GM23248 (cell line): ENCODE measurements around the gene SEL1L3. TPM values are rescaled to one million over a fixed set of nuclear protein-coding genes. Genes with fewer than 3 reads are reported as not detected.

ENCODE experiments used
- DNase-seq: peaks from one replicate; pipeline ENCODE4 v3.0.0-alpha.2; 2015
- H2AFZ ChIP-seq: fragments of 200-600 bp; sonication (generic); 2 replicates; pipeline ENCODE4 v1.6.1; 2016; ENCODE audit warnings: antibody characterized with exemption
- H3F3A ChIP-seq: fragments of 200-600 bp; sonication (generic); 2 replicates; pipeline ENCODE4 v1.6.1; 2016; ENCODE audit warnings: mild to moderate bottlenecking, antibody characterized with exemption, mixed run types; ENCODE audit not compliant: insufficient read depth
- H3K27ac ChIP-seq: fragments of 200-600 bp; sonication (generic); 2 replicates; pipeline ENCODE4 v1.5.1; 2016; ENCODE audit warnings: mild to moderate bottlenecking
- H3K27me3 ChIP-seq: fragments of 200-600 bp; sonication (generic); replicated peaks from 2 replicates; pipeline ENCODE4 v1.6.1; 2016; ENCODE audit warnings: mild to moderate bottlenecking; ENCODE audit not compliant: insufficient read depth
- H3K36me3 ChIP-seq: fragments of 200-600 bp; sonication (generic); 2 replicates; pipeline ENCODE4 v1.6.1; 2016; ENCODE audit warnings: low read depth, mild to moderate bottlenecking
- H3K4me1 ChIP-seq: fragments of 200-600 bp; sonication (generic); 2 replicates; pipeline ENCODE4 v1.6.1; 2016; ENCODE audit warnings: mild to moderate bottlenecking; ENCODE audit not compliant: insufficient read depth
- H3K4me2 ChIP-seq: fragments of 200-600 bp; sonication (generic); one replicate; pipeline ENCODE4 v1.6.1; 2016; ENCODE audit warnings: mild to moderate bottlenecking; ENCODE audit not compliant: unreplicated experiment
- H3K4me3 ChIP-seq: fragments of 200-600 bp; sonication (generic); 2 replicates; pipeline ENCODE4 v1.5.1; 2016; ENCODE audit warnings: mild to moderate bottlenecking
- H3K79me2 ChIP-seq: fragments of 200-600 bp; sonication (generic); 2 replicates; pipeline ENCODE4 v1.6.1; 2016; ENCODE audit warnings: mild to moderate bottlenecking; ENCODE audit not compliant: insufficient read depth
- H3K9ac ChIP-seq: fragments of 200-600 bp; sonication (generic); 2 replicates; pipeline ENCODE4 v1.6.1; 2016; ENCODE audit warnings: mild to moderate bottlenecking
- H3K9me2 ChIP-seq: fragments of 200-600 bp; sonication (generic); 2 replicates; pipeline ENCODE4 v1.6.1; 2016; ENCODE audit warnings: mixed run types, mild to moderate bottlenecking, moderate library complexity; ENCODE audit not compliant: insufficient read depth
- H3K9me3 ChIP-seq: fragments of 200-600 bp; sonication (generic); one replicate; pipeline ENCODE4 v1.6.1; 2017; ENCODE audit warnings: low read depth
- H4K20me1 ChIP-seq: fragments of 200-600 bp; sonication (generic); 2 replicates; pipeline ENCODE4 v1.6.0; 2016; ENCODE audit not compliant: insufficient read depth
- EZH2 ChIP-seq: fragments of 200-600 bp; sonication (generic); IDR thresholded peaks from 2 replicates; pipeline ENCODE4 v1.6.1; 2018; ENCODE audit warnings: antibody characterized with exemption, mild to moderate bottlenecking; ENCODE audit not compliant: insufficient read depth, poor library complexity, severe bottlenecking
- EZH2phosphoT487 ChIP-seq: fragments of 200-600 bp; sonication (generic); IDR thresholded peaks from 2 replicates; pipeline ENCODE4 v1.6.1; 2018; ENCODE audit warnings: antibody characterized with exemption, moderate library complexity, mild to moderate bottlenecking, low read depth; ENCODE audit not compliant: insufficient read depth
- WGBS, 2 experiments: methylation state at CpG; one replicate each; pipeline ENCODE4 v1.1.6; 2015 to 2017; ENCODE audit warnings: low lambda C conversion rate in 2 of 2, low coverage in 1 of 2; ENCODE audit errors: missing lambda C conversion rate in 2 of 2; 5-methylcytosine and 5-hydroxymethylcytosine counted together
- in situ Hi-C: fragments of 300-500 bp; cut with MboI; formaldehyde crosslinking; loops from 2 replicates; pipeline ENCODE4 v1.15.0; 2020
- polyA plus RNA-seq: library from polyadenylated mRNA; unstranded; fragments of >200 nt; fragmentation: Nextera tagmentation; extraction: Ambion mirVana; gene quantifications from 2 replicates; pipeline ENCODE4 v1.2.1, GENCODE V29; 2016
- total RNA-seq: library from RNA; depleted of rRNA; stranded (reverse); fragments of >200 nt; shearing (Covaris generic); gene quantifications from 2 replicates; pipeline ENCODE4 v1.2.3, GENCODE V29; 2014

The SEL1L3 gene
- total and polyA plus RNA-seq, 2 experiments from 2014 or later: 23.1 to 62.8 TPM

DNA sequence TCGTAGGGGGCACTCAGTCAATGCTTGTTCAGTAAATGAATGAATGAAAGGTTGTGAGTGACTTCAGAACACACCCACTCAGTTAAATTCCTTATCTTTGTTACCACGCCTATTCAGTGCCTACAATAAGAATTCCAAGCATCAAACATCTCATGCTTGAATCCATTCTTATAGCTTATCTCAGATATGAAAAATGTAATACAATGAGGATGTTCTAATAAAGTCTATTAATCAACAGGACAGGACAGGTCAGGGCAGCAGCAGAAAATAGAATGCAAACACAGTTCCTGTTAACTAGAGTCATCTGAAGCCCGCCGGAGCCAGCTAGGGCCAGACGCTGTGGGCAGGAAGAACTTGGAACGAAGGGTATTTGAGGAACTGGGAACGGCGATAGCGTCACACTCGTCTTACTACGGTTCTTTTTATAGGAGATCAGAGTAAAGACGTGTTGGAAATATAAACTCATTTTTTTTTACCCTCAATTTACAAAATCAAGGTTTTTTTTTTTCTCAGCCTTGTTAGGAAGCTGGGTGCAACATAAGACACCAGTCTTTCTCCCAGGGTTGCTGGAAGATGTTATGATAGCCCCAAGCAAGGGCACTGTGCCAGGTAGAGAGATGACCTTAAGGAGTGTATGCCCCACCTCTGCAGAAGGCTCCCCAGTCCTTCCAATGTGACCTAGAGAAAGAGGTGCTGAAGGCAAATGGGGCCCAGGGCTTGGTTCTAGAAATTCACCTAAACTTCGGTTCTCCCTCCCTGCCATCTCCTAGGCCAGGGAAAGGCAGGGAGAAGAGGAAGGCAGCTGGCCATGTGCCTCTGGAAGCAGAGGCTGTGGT is 48.3 kb downstream of the SEL1L3 start:
- Histone ChIP-seq H3K4me2 (peak overlapping the region; percentile 54), H3K9ac (no peak overlapping the region)
- in situ Hi-C loops: no loop called here

DNA sequence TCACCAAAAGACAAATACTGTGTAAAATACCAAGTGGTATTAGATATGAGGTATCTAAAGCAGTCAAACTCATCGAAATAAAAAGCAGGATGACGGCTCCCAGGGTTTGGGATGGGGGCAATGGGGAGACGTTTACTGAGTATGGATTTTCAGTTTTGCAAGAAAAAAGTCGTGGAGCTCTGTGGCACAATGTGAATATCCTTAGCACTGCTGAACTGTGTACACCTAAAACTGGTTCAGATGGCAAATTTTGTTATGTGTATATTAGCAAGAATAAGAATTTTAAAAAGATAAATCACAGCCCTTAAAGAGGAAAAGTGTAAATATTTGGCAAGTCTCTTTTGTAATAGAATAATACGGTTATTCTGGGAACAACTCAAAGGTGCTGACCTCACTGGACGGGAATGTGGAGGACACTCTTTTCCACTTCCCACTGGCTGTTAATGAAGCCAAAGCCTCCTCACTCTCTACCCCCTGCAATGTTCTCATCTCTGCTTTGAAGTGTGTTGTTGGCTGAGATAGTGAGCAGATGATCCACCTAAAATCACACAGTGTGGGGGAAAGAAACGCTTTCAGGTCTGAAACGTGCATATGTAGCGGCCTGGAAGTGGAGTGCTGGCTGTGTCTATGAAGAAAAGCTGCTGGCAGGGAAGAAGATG is 49.2 kb downstream of the SEL1L3 start:
- Histone ChIP-seq H3F3A (peaks cover 42% of the 10 kb centered on the region), H4K20me1 (no peaks in the 10 kb centered on the region), H3K79me2 (no peaks in the 10 kb centered on the region), H3K9me3 (no peaks in the 10 kb centered on the region), H3K36me3 (no peaks in the 10 kb centered on the region), H2AFZ (no peak overlapping the region), H3K9me2 (no peaks in the 10 kb centered on the region), H3K4me2 (peak overlapping the region; percentile 54), H3K4me1 (peaks cover 60% of the 10 kb centered on the region), H3K4me3 (peak overlapping the region; percentile 27), H3K27ac (peak overlapping the region; percentile 73), H3K27me3 (no peaks in the 10 kb centered on the region), H3K9ac (peak overlapping the region; percentile 24; the same call in 1 of the 2 replicates)
- TF ChIP-seq EZH2phosphoT487 (no peak), EZH2 (no peak)
- peak; percentile 86 for DNase-seq
- WGBS, 2 experiments: 38 to 49% methylated on average over 9 of the region's 9 CpGs
- in situ Hi-C loops: no loop called here

More for the DNA sequence above, 48.3 kb downstream of the SEL1L3 start:
- DNase-seq: peak; percentile 17
- Histone ChIP-seq H3K4me1 (peaks cover 68% of the 10 kb centered on the region), H3K27me3 (no peaks in the 10 kb centered on the region), H3K4me3 (peak overlapping the region; percentile 27), H3K9me2 (no peaks in the 10 kb centered on the region), H3F3A (peaks cover 51% of the 10 kb centered on the region), H3K27ac (peak overlapping the region; percentile 73), H3K9me3 (no peaks in the 10 kb centered on the region), H3K79me2 (no peaks in the 10 kb centered on the region), H2AFZ (no peak overlapping the region), H3K36me3 (no peaks in the 10 kb centered on the region), H4K20me1 (no peaks in the 10 kb centered on the region)
- 77 to 78% methylated on average over 13 of the region's 13 CpGs for WGBS, 2 experiments
- TF ChIP-seq EZH2: no peak
- TF ChIP-seq EZH2phosphoT487: no peak

DNA sequence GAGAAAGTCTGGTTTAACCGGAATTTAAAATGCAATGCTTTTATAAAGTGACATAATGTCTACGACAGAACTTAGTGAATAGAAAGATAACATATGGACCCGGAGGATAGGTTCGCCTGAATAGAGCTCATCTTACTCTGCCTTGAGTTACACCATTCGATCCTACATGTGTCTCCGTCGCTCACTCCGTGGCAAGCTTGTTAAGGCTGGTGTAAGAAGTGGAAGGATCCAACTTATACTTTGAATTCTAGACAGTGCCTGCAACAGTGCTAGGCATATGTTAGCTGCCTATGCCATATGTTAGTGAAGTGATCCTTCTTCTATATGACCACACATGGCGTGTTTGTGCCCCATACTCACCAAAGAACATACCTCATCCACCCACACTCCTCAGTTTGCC is 50.9 kb downstream of the SEL1L3 start:
- Histone ChIP-seq H4K20me1 (no peaks in the 10 kb centered on the region), H3K36me3 (no peaks in the 10 kb centered on the region), H3K4me1 (peaks cover 43% of the 10 kb centered on the region), H3K9ac (no peak overlapping the region), H3K27me3 (no peaks in the 10 kb centered on the region), H3K79me2 (no peaks in the 10 kb centered on the region), H2AFZ (no peak overlapping the region), H3F3A (peaks cover 25% of the 10 kb centered on the region), H3K4me3 (no peak overlapping the region), H3K27ac (no peak overlapping the region), H3K9me2 (no peaks in the 10 kb centered on the region), H3K9me3 (no peaks in the 10 kb centered on the region), H3K4me2 (no peak overlapping the region)
- TF ChIP-seq EZH2 (no peak), EZH2phosphoT487 (no peak)
- DNase-seq: no peak
- WGBS, 2 experiments: 95% methylated on average over 9 of the region's 9 CpGs
- in situ Hi-C loops: no loop called here

DNA sequence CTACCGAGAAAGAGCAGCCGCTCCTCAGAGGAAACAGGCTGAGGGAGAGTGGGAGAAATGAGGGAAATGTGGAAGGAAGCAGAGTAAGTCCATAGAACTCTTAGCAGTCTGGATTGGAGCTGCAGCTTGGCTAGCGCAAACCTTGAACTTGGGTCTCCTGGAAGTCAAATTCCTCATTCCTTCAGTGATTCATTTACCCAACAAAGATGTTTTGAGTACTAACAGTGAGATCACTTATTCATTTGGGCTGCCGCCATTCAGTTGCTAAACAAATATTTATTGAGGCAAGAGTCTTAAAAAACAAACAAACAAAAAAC is 51.5 kb downstream of the SEL1L3 start:
- Histone ChIP-seq H3K27me3 (no peaks in the 10 kb centered on the region), H3F3A (peaks cover 20% of the 10 kb centered on the region), H3K4me2 (no peak overlapping the region), H3K4me1 (peaks cover 38% of the 10 kb centered on the region), H2AFZ (no peak overlapping the region), H3K4me3 (no peak overlapping the region), H3K9me3 (no peaks in the 10 kb centered on the region), H3K79me2 (no peaks in the 10 kb centered on the region), H4K20me1 (no peaks in the 10 kb centered on the region), H3K27ac (no peak overlapping the region), H3K36me3 (no peaks in the 10 kb centered on the region), H3K9ac (no peak overlapping the region), H3K9me2 (no peaks in the 10 kb centered on the region)
- TF ChIP-seq EZH2 (no peak), EZH2phosphoT487 (no peak)
- peak; percentile 39 for DNase-seq
- in situ Hi-C loops: no loop called here
- WGBS, 2 experiments: 58 to 67% methylated on average over 4 of the region's 4 CpGs
